A673 (cell line): ENCODE data around the gene XAF1. TPM values are rescaled to one million over a fixed set of nuclear protein-coding genes. Genes with fewer than 3 reads are reported as not detected.

Experiments
- BruUV-seq: library from RNA; stranded (reverse); fragments of 400-500 nt; replicated peaks from 2 replicates; lab custom pipeline; 2021; lab: Mats Ljungman, UMichigan
- CTCF ChIA-PET: fragments of 300-600 bp; sonication (Branson Sonifier 250); formaldehyde crosslinking; loops from one replicate; lab custom pipeline; 2022; ENCODE audit warnings: antibody characterized with exemption; lab: Charles Lee
- POLR2A ChIA-PET: fragments of 300-600 bp; sonication (Branson Sonifier 250); formaldehyde crosslinking; loops from one replicate; lab custom pipeline; 2022; ENCODE audit warnings: antibody characterized with exemption; ENCODE audit not compliant: low non-redundant PET; lab: Charles Lee
- DNase-seq: peaks from one replicate; pipeline ENCODE4 v3.0.0-alpha.2; 2015; ENCODE audit warnings: low spot score
- H3K27ac ChIP-seq: fragments of 200-600 bp; sonication (generic); 2 replicates; pipeline ENCODE4 v1.5.1; 2016; ENCODE audit warnings: mixed run types, low read depth, mild to moderate bottlenecking, mixed read lengths, antibody characterized with exemption, low read length; ENCODE audit not compliant: poor library complexity, severe bottlenecking
- H3K27me3 ChIP-seq: fragments of 200-600 bp; sonication (generic); replicated peaks from 2 replicates; pipeline ENCODE4 v1.6.1; 2017; ENCODE audit warnings: mixed run types, low read depth, mild to moderate bottlenecking, mixed read lengths, antibody characterized with exemption, low read length; ENCODE audit not compliant: insufficient read depth, poor library complexity
- H3K36me3 ChIP-seq: fragments of 200-600 bp; sonication (generic); 2 replicates; pipeline ENCODE4 v1.6.1; 2016; ENCODE audit warnings: mixed run types, mild to moderate bottlenecking, mixed read lengths, antibody characterized with exemption, low read length; ENCODE audit not compliant: insufficient read depth, poor library complexity, severe bottlenecking
- H3K4me1 ChIP-seq: fragments of 200-600 bp; sonication (generic); 2 replicates; pipeline ENCODE4 v1.6.1; 2017; ENCODE audit warnings: mixed run types, mild to moderate bottlenecking, mixed read lengths, antibody characterized with exemption, low read length; ENCODE audit not compliant: insufficient read depth, poor library complexity, severe bottlenecking
- H3K4me3 ChIP-seq: fragments of 200-600 bp; sonication (generic); 2 replicates; pipeline ENCODE4 v1.5.1; 2016; ENCODE audit warnings: low read depth, mixed run types, mild to moderate bottlenecking, mixed read lengths, low read length; ENCODE audit not compliant: poor library complexity, severe bottlenecking
- H3K9me3 ChIP-seq: fragments of 200-600 bp; sonication (generic); 2 replicates; pipeline ENCODE4 v1.6.1; 2016; ENCODE audit warnings: mixed run types, low read depth, mild to moderate bottlenecking, mixed read lengths, antibody characterized with exemption, low read length; ENCODE audit not compliant: poor library complexity, severe bottlenecking
- EZH2 ChIP-seq: fragments of 200-600 bp; sonication (generic); IDR thresholded peaks from 2 replicates; pipeline ENCODE4 v1.6.1; 2017; ENCODE audit warnings: borderline replicate concordance, low read depth, mild to moderate bottlenecking, mixed read lengths, antibody characterized with exemption, low read length; ENCODE audit not compliant: poor library complexity, severe bottlenecking
- intact Hi-C: fragments of 100-400 bp; cut with micrococcal nuclease; formaldehyde crosslinking; loops from one replicate; pipeline ENCODE4 v1.10.0; 2022; ENCODE audit not compliant: unreplicated experiment
- total RNA-seq: library from RNA; stranded (reverse); gene quantifications from 2 replicates; pipeline ENCODE4 v1.2.3, GENCODE V29; 2021
- TF ChIP-seq, protein P1 (sequence below): fragments of 300-800, 200-600 bp; sonication (generic); conservative IDR thresholded peaks from 2 replicates; pipeline ENCODE4 v1.5.1; 2017; ENCODE audit warnings: low read depth, mild to moderate bottlenecking, antibody characterized with exemption, low read length, moderate library complexity, mixed read lengths

The XAF1 gene
- total RNA-seq, 1 experiment from 2014 or later = not detected

DNA sequence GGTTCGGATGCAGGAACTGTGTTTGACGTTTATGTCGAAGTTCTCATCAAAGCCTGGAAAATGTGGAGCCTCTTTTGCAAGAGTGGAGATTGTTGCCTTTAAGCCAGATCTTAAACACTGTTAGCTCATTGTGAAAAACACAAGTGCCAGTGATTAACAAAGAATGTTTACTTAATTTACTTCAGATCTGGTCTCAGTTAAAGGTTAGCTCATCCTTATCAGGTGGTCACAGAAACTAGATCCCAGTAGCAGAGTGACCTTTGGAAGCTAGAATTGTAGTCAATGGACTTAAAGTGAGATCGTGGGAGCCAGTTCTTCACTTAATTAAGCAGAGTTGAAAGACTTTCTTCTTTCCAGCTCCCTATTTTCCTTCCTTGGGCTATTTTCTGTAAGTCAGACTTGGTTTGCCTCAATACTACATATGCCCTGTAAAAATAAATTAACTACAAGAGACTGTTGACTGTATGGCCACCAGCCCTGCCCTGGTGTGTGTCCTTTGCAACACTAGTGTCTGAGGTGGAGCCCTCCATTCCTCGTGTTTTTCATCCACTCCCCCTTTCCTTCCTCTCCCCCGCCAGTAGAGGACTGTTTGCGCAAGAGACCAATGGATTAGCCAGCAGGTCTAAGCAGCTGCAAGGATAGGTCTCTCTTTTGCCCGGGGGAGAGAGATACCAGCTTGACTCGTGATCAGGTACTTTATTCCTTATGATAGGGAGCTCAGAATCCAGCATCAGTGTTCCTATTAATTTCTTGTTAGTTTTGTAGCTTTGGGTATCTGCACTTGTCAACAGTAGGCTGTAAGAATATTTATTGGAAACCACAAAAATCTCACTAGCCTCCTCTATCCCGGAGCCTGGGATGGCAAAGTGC, 40.4 kb downstream of the XAF1 start:
- H3K36me3 ChIP-seq = no peaks in the 10 kb centered on the region
- H3K4me1 ChIP-seq = no peaks in the 10 kb centered on the region
- no peaks in the 10 kb centered on the region for H3K9me3 ChIP-seq
- no peak for DNase-seq
- TF ChIP-seq, protein P1, sequence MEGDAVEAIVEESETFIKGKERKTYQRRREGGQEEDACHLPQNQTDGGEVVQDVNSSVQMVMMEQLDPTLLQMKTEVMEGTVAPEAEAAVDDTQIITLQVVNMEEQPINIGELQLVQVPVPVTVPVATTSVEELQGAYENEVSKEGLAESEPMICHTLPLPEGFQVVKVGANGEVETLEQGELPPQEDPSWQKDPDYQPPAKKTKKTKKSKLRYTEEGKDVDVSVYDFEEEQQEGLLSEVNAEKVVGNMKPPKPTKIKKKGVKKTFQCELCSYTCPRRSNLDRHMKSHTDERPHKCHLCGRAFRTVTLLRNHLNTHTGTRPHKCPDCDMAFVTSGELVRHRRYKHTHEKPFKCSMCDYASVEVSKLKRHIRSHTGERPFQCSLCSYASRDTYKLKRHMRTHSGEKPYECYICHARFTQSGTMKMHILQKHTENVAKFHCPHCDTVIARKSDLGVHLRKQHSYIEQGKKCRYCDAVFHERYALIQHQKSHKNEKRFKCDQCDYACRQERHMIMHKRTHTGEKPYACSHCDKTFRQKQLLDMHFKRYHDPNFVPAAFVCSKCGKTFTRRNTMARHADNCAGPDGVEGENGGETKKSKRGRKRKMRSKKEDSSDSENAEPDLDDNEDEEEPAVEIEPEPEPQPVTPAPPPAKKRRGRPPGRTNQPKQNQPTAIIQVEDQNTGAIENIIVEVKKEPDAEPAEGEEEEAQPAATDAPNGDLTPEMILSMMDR = no peak
- TF ChIP-seq EZH2 = no peak
- CTCF ChIA-PET = no interaction called here
- no TSS peak for BruUV-seq
- H3K4me3 ChIP-seq = no peak overlapping the region
- peaks cover 31% of the 10 kb centered on the region for H3K27me3 ChIP-seq
- intact Hi-C loops = no loop called here
- POLR2A ChIA-PET = no interaction called here
- H3K27ac ChIP-seq = no peak overlapping the region

DNA sequence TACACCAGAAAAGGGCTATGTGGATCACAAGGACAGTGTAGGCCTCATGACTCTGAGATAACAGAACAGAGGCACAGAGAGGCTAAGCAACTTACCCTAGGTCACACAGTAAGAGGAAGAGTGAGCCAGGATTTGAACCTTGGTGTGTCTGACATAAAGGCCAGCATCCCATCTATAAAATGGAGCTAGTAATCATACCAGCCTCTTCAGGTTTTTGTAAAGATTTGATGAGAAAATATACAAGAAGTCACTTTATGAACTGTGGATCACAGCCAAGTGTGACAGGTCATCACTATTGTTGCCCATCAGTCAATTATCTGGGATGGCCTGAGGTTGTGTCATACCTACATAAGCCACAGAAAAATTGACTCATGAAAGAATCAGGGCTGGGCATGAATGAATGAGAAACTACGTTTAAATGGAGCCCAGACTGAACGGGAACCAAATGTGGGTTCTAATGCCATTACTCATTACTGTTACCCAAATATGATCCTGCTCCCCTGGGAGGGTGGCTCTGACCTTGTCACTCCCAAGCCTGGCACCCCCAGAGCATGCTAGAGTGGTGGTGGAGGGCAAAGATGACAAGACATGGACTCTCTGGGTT, 41.1 kb downstream of the XAF1 start:
- ChIA-PET POLR2A (no interaction called here), CTCF (no interaction called here)
- BruUV-seq = no TSS peak
- Histone ChIP-seq H3K36me3 (no peaks in the 10 kb centered on the region), H3K4me1 (no peaks in the 10 kb centered on the region), H3K27me3 (peaks cover 26% of the 10 kb centered on the region), H3K9me3 (no peaks in the 10 kb centered on the region), H3K4me3 (no peak overlapping the region), H3K27ac (no peak overlapping the region)
- no peak for DNase-seq
- intact Hi-C loops = no loop called here
- TF ChIP-seq EZH2 = no peak
- TF ChIP-seq, protein P1 = no peak

- H3K36me3 ChIP-seq = no peaks in the 10 kb centered on the region
- H3K9me3 ChIP-seq = no peaks in the 10 kb centered on the region
- TF ChIP-seq, protein P1 = no peak
- no peak for TF ChIP-seq EZH2
- no TSS peak for BruUV-seq
- H3K4me1 ChIP-seq = no peaks in the 10 kb centered on the region
- H3K27ac ChIP-seq = no peak overlapping the region
- no peak for DNase-seq
- ChIA-PET POLR2A (no interaction called here), CTCF (no interaction called here)
- no peak overlapping the region for H3K4me3 ChIP-seq
- intact Hi-C loops = no loop called here
- peaks cover 26% of the 10 kb centered on the region for H3K27me3 ChIP-seq
These were observed 42.0 kb downstream of the XAF1 start for GRCh38 chr17:6797718-6798351.
